Osteocyte (in vitro differentiated cells): Measurements from ENCODE around the gene CAMSAP2. TPM values are rescaled to one million over a fixed set of nuclear protein-coding genes. Genes with fewer than 3 reads are reported as not detected.

ENCODE experiments used
- DNase-seq: peaks from one replicate; pipeline ENCODE4 v3.0.0; 2021; ENCODE audit warnings: mixed read lengths; ENCODE audit not compliant: unreplicated experiment; ENCODE audit errors: extremely low spot score
- H3K27ac Mint-ChIP-seq: one replicate; pipeline ENCODE4 v1.8.0; 2021; ENCODE audit warnings: mild to moderate bottlenecking, mixed read lengths; ENCODE audit not compliant: unreplicated experiment
- H3K27me3 Mint-ChIP-seq: one replicate; pipeline ENCODE4 v1.8.0; 2021; ENCODE audit warnings: mixed read lengths; ENCODE audit not compliant: unreplicated experiment
- H3K36me3 Mint-ChIP-seq: one replicate; pipeline ENCODE4 v1.8.0; 2021; ENCODE audit warnings: mixed read lengths; ENCODE audit not compliant: unreplicated experiment
- H3K4me1 Mint-ChIP-seq: one replicate; pipeline ENCODE4 v1.8.0; 2021; ENCODE audit warnings: mixed read lengths; ENCODE audit not compliant: unreplicated experiment
- H3K4me3 Mint-ChIP-seq: one replicate; pipeline ENCODE4 v1.8.0; 2021; ENCODE audit warnings: mild to moderate bottlenecking, moderate library complexity, mixed read lengths; ENCODE audit not compliant: unreplicated experiment
- H3K9me3 Mint-ChIP-seq: one replicate; pipeline ENCODE4 v1.8.0; 2021; ENCODE audit warnings: mixed read lengths; ENCODE audit not compliant: unreplicated experiment
- CTCF ChIP-seq: fragments of 200-600 bp; sonication (generic); IDR thresholded peaks from 2 replicates; pipeline ENCODE4 v1.5.0; 2021; ENCODE audit warnings: antibody characterized with exemption, mild to moderate bottlenecking, moderate library complexity
- total RNA-seq: library from RNA; stranded (reverse); gene quantifications from 2 replicates; pipeline ENCODE4 v1.2.1, GENCODE V29; 2021

Gene CAMSAP2
- total RNA-seq, 1 donor from 2014 or later: 44.7 TPM

- no peak for DNase-seq
- no peaks in the 10 kb centered on the region for H3K36me3 Mint-ChIP-seq
- TF ChIP-seq CTCF: no peak
- no peaks in the 10 kb centered on the region for H3K9me3 Mint-ChIP-seq
- H3K27ac Mint-ChIP-seq: no peak overlapping the region
- H3K4me3 Mint-ChIP-seq: no peak overlapping the region
- no peaks in the 10 kb centered on the region for H3K4me1 Mint-ChIP-seq
- H3K27me3 Mint-ChIP-seq: no peaks in the 10 kb centered on the region
Measured at GRCh38 chr1:200909757-200910239, 171.1 kb downstream of the CAMSAP2 start.

Other genes starting within 250 kb of the CAMSAP2 start
- gene KIF14, start 118.1 kb upstream of the CAMSAP2 start, total RNA-seq: 2.6 and 2.8 TPM in 2 replicates
- gene DDX59, start 69.0 kb upstream of the CAMSAP2 start, total RNA-seq: 22.4 and 23.9 TPM in 2 replicates
- not detected in 2 replicates for gene GPR25, start 134.1 kb downstream of the CAMSAP2 start, total RNA-seq
- 2.0 and 2.1 TPM in 2 replicates for gene INAVA, start 156.0 kb downstream of the CAMSAP2 start, total RNA-seq